ENCODE data around the gene TSPAN15.

DNA sequence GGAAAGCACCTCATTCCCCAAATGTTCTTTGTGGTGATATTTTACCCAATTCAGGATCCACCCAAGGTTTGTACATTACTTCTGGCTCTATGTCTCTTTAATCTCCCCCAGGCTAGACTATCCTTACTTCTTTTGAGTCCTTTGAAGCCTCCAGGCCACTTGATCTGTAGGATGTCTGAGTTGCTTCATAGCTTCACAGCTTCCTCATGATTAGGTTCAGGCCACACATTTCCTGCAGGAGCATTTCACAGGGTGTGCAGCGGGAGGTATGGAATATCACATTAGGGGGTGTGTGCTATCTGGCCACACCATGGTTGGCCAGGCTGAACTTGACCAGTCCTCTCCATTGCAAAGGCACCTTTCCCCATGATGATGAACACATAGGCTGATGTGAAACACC is 18.7 kb downstream of the TSPAN15 start:
- TF ChIP-seq ZNF274 (IDR thresholded peaks at IDR 0.05; ENCODE audit: low read depth, low read length) (no peak), SUZ12 (IDR thresholded peaks at IDR 0.05; ENCODE audit: extremely low read depth, insufficient read depth, insufficient read length) (no peak), YY1 (IDR thresholded peaks at IDR 0.05; ENCODE audit: insufficient read depth, insufficient read length) (no peak)
